HG03097 (cell line): Measurements from ENCODE around the gene RDH8.
"Not testable (repeated sequence)": the region's sequence is repeated elsewhere in the genome, so short reads cannot be mapped to it uniquely, and the experiment has no call there.

Experiments used
- ATAC-seq: cut with Tn5 transposase; IDR thresholded peaks from one replicate; pipeline ENCODE4 v1.9.1; 2021; ENCODE audit not compliant: unreplicated experiment, low FRiP score

The RDH8 gene

GRCh38 chr19:10004617-10005016 is 8.7 kb upstream of the RDH8 start:
- no peak for ATAC-seq

GRCh38 chr19:10005632-10006334 is 7.5 kb upstream of the RDH8 start:
- ATAC-seq = no peak

GRCh38 chr19:10006335-10006708 is 7.0 kb upstream of the RDH8 start:
- no peak for ATAC-seq

DNA sequence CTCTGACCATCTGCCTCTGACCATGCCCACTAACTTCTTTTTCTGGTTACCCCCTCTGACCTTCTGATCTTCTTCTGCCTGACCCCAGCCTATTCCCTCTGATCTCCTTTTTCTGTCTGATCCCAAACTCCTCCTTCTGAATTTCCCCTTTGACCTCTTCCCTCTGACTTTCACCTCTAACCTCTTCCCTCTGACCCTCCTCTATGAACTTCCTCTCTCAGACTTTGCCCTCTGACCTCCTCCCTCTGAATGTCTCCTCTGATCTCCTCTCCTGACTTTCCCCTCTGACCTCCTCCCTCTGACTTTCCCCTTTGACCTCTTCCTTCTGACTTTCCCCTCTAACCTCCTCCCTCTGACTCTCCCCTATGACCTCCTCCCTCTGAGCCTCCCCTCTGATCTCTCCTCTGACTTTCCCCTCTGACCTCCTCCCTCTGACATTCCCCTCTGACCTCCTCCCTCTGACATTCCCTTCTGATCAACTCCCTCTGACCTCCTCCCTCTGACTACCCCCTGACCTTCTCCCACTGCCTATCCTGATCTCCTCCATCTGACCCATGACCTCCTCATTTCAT is 6.4 kb upstream of the RDH8 start:
- ATAC-seq = no peak

- no peak for ATAC-seq
Measured at GRCh38 chr19:10007371-10008183, 5.7 kb upstream of the RDH8 start.

DNA sequence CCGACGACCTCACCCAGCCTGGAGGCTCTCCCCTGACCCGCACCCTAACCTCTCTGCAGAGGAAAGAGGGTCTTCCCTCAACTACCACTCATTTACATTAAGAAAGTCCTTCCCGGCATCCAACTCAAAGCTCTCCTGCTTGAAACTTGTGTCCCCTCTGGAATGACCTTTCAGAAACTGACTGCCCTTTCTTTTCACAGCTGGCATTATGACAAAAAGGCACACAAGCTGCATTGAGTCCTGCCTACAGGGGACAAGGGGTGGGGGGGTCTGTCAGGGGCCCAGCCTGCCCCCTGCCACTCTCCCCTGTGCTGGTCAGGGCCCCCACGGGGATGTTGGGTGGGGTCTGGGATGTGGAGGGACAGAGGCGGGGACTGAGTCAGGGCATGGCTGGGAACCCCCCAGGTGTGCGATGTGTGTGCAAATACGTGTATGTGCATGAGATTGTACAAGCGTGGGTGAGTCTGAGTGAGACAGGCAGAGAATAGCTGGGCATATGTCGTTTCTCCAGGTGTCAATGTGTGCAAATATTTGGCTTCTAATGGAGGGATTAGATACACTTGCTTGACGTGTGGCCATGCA is 5.0 kb upstream of the RDH8 start:
- ATAC-seq = no peak

- ATAC-seq = no peak
Measured at GRCh38 chr19:10009714-10010224, 3.5 kb upstream of the RDH8 start.

- ATAC-seq = no peak
Measured at GRCh38 chr19:10010247-10010691, 3.0 kb upstream of the RDH8 start, which contains the start of gene COL5A3. TSS of gene COL5A3 (minus strand) at chr19:10010504. CDS start at chr19:10010385, 119 bp downstream.

DNA sequence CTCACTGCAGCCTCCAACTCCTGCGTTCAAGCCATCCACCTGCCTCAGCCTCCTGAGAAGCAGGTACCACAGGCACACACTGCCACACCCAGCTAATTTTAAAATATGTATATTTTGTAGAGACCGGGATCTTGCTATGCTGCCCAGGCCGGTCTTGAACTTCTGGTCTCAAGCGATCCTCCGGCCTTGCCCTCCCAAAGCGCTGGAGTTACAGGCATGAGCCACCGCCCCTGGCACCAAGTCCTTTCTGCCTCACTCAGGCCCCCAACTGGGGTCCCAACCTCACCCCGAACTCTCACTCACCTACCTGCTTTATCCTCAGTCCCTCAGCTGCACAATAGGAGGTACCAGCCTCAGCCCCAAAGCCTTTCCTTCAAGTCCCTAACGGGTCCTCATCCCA is 2.3 kb upstream of the RDH8 start:
- no peak for ATAC-seq

DNA sequence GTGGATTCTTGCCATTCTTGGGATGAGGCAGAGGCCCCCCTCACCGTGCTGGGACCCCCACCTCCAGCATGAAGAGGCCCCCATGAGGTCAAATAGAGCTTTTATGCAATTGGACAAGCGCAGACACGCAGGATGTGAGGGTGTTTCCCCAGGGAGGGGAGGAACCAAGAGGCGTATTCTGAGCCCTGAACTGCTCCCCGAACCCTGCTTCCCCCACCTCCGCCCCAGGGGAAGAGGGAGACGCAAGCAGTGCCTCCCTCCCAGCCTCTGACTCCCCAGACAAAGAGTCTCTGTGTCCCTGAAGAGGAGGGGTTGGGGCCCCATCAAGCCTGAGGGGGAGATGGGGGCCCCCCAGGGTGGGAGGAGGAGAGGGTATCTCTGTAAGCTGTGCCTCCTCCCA is 1.3 kb upstream of the RDH8 start:
- ATAC-seq = no peak

- ATAC-seq = no peak
Measured at GRCh38 chr19:10013834-10014618, 743 bp downstream of the RDH8 start.

DNA sequence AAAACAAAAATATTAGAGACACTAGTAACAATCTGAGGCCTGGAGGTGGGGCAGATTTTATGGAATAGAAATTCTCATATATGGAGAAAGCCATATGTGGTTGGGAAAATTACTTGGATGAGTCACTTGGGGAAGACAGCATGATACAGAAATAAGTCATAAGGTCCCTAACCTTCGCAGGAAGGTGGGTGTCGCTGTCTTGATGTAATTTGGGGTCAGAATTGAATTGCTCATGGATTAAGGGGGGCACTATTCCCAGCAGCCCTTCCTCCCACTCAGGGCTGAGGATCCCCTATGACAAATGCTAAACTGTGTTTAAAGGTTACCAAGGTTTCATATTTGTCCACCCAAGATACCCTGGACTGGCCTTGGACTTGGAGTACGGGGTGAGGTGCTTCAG is 5.0 kb downstream of the RDH8 start:
- no peak for ATAC-seq

- ATAC-seq = no peak
Measured at GRCh38 chr19:10018786-10019185, 5.5 kb downstream of the RDH8 start.

DNA sequence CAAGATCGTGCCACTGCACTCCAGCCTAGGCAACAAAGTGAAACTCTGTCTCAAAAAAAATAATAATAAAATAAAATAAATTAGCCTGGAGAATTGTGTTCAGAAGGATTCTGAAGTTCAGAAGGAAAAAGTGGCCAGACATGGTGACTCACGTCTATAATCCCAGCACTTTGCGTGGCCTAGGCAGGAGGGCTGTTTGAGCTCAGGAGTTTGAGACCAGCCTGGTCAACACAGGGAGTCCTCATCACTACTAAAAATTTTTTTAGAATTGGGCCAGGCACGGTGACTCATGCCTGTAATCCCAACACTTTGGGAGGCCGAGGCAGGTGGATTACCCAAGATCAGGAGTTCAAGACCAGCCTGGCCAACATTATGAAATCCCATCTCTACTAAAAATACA is 6.0 kb downstream of the RDH8 start:
- no peak for ATAC-seq

GRCh38 chr19:10020851-10021250 is 7.6 kb downstream of the RDH8 start:
- ATAC-seq = no peak

DNA sequence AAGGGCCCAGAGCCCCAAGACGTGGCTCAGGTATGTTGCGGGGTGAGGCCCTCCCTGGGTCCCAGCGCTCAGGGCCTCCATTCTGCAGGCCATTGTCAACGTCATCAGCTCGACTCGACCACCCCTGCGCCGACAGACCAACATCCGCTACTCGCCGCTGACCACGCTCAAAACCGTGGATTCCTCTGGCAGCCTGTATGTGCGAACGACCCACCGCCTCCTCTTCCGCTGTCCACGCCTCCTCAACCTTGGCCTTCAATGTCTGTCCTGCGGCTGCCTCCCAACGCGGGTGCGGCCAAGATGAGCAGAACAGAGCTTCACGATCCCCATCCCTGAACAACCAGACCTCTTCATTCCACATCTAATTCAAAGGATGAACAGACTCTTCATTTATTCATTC is 8.2 kb downstream of the RDH8 start:
- ATAC-seq = no peak

DNA sequence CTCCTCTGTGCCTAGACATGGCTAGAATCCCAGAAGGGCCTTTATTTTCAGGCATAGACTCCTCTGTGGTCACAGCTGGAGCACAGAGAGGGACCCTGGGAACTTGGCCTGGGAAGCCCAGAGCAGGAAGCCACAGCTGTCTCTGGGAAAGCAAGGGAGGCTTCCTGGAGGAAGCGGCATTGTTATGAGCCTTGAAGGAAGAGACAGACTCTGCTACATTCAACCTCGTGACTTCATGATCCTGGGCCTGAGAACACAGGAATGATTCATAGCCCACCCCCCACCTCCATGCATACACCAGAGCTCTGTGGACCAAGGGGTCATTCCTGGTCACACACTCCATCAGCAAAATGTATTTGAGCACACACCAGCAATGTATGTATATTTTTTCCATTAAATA is 8.6 kb downstream of the RDH8 start:
- ATAC-seq = no peak

DNA sequence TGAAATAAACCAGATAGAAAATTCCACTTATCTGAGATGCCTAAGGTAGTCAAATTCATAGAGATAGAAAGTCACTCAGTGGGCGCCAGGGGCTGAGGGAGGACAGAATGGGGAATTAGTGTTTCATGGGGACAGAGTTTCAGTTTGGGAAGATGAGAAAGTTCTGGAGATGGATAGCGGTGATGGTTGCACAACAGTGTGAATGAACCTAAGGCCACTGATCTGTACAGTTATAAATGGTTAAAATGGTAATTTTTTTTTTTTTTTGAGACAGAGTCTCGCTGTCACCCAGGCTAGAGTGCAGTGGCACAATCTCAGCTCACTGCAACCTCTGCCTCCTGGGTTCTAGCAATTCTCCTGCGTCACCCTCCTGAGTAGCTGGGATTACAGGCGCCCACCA is 9.8 kb downstream of the RDH8 start:
- ATAC-seq = not testable (repeated sequence)

DNA sequence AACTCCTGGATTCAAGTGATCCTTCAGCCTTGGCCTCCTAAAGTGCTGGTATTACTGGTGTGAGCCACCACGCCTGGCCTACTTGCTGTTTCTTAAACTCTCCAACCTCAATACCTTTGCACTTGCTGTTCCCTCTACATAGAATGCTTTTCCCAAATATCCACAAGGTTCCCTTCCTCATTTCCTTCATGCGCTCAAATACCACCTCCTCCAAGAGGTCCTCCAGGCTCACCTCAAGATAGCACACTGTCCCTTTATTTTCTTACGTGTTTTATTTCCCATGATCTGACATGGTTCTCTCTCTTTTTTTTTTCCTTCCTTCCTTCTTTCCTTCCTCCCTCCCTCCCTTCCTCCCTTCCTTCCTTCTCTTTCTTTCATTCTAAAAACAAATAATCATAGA is 13.5 kb downstream of the RDH8 start:
- no peak for ATAC-seq
